Motor neuron (in vitro differentiated cells): ENCODE measurements around the gene PIP5K1B. TPM values are rescaled to one million over a fixed set of nuclear protein-coding genes. Genes with fewer than 3 reads are reported as not detected.

Source experiments
- ATAC-seq, 8 experiments: fragments of 200-7000 bp; cut with Tn5 transposase; replicated peaks in 6 of 8; 2 replicates each; pipeline ENCODE4 v1.8.0; 2021; ENCODE audit warnings: mild to moderate bottlenecking in 8 of 8, moderate library complexity in 8 of 8
- H3K27ac ChIP-seq, 2 donors: fragments of 250-450 bp; sonication (Bioruptor Pico); 2 replicates each; pipeline ENCODE4 v1.9.0; 2021; ENCODE audit warnings: antibody characterized with exemption in 2 of 2, mild to moderate bottlenecking in 2 of 2, moderate library complexity in 1 of 2
- H3K4me1 ChIP-seq, 2 donors: fragments of 250-450 bp; sonication (Bioruptor Pico); replicated peaks in 1 of 2; 2 replicates each; pipeline ENCODE4 v1.6.1; 2021; ENCODE audit warnings: antibody characterized with exemption in 2 of 2, mild to moderate bottlenecking in 2 of 2, moderate library complexity in 1 of 2
- H3K4me3 ChIP-seq, 5 donors: fragments of 250-450 bp; sonication (Bioruptor Pico); 2 replicates each; pipeline ENCODE4 v1.9.0; 2021; ENCODE audit warnings: antibody characterized with exemption in 5 of 5, mild to moderate bottlenecking in 5 of 5, moderate library complexity in 4 of 5
- WGBS, 10 experiments: fragments of 450-650 bp; shearing (Covaris generic); methylation state at CpG; one replicate each; pipeline ENCODE4 v1.0.0; 2022; 5-methylcytosine and 5-hydroxymethylcytosine counted together
- in situ Hi-C, 9 experiments: fragments of 400-800 bp; cut with MboI; loops; one replicate each; pipeline ENCODE4 v1.15.0; 2021; ENCODE audit warnings: low sequenced_read_pairs in 9 of 9, low pct_unique_long_range_greater_than_20kb in 2 of 9; ENCODE audit not compliant: unreplicated experiment in 9 of 9
- total RNA-seq, 8 experiments: library from RNA; unstranded; fragments of 300-600 nt; gene quantifications; 2 replicates each; pipeline versions ENCODE4 v1.2.3 to v1.2.4, GENCODE V29; 2022

The PIP5K1B gene
- total RNA-seq, result 1 to 10 TPM in 2 of 8 experiments, under 1 TPM in 6; 0.18 to 2.4 (median 0.47) TPM

DNA sequence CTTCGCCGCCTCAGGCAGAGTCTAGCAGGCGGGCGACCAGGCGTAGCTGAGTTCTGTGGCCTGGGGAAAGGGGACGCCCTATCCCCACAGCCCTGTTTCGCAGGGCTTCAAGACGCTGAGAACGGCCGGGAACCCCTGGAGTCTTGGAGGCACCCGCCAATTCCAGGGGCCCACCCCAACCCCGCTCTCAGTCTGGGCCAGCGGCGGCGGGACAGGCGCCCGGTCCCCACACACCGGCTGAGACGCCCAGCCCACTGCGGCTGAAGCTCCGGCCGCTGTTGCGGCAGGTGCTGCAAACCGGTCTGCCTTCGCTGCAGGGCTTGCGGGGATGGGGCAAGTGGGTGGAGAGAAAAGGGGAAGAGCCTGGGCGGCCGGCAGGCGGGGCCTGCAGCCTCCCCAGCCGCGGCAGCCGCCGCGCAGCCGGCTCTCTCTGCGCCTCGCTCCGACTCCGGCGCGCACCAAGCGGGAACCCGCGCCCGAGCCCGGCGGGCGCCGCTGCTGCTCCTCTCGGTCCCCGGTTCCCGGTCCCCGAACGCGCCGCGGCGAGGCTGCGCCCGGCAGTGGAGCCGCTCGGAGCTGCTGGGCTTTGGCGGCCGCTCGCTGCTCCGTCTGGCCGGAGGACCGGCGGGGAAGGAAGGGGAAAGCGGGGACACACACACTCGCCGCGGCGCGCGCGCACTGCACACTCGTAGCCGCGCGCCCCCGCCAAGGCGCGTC is at the start of gene PIP5K1B:
Gene PIP5K1B, plus strand, starts transcription at position 427 of the 717 bp plus-strand sequence. CDS start 117,375 bp downstream, outside the sequence.
- Histone ChIP-seq H3K27ac (peak within 1 kb of the TSS in 1 of 2 donors; percentile 33), H3K4me3 (peak within 1 kb of the TSS; percentile 60 to 98 (median 87)), H3K4me1 (peaks cover 4 to 7% of the 10 kb centered on the region in 2 donors)
- in situ Hi-C loops, result loop anchor here in 2 of 9 experiments (25.0 kb wide), 2 partner anchors 132 to 307 kb away; partner anchors contain the start of gene PRKACG (in 1 of the 2)
- peak; percentile 66 to 96 (median 78) for ATAC-seq
- WGBS, 10 experiments, result 0% methylated on average over 2 to 15 of the region's 84 CpGs; no CpG with 5 or more reads in 8 of the 10 experiments

- no peaks in the 10 kb centered on the region for H3K4me1 ChIP-seq
- no peak overlapping the region for H3K4me3 ChIP-seq
- in situ Hi-C loops, result loop anchor here in 1 of 9 experiments (25.0 kb wide), 1 partner anchor 323 kb away; no protein-coding TSS in a partner anchor
- no peak for ATAC-seq
- H3K27ac ChIP-seq, result no peak overlapping the region
These were observed 41.0 kb upstream of the PIP5K1B start for GRCh38 chr9:68664036-68664435.

DNA sequence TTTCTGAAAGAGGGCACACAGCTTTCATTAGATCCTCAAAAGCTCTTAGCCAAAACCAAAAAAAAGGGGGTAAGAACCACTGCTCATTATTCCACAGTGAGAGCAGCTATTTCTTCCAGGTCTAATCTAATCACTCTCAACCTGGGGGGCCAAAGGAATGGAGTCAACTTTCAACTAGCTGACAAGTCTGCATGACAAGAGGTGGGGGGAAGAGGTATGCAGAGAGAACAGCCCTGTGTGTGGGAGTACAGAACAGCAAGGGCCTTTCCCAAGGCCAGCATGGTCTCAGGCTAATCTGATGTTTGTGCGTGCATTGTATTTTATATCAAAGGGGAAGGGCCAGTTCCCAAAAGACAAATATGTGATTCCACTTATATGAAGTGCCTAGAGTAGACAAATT is 36.9 kb upstream of the PIP5K1B start:
- no peaks in the 10 kb centered on the region for H3K4me1 ChIP-seq
- ATAC-seq, result no peak
- in situ Hi-C loops, result loop anchor here in 1 of 9 experiments (25.0 kb wide), 1 partner anchor 319 kb away; no protein-coding TSS in a partner anchor
- H3K4me3 ChIP-seq, result no peak overlapping the region
- WGBS, 10 experiments, result 0 to 100% (median 86%) methylated on average over 1 of the region's 1 CpG; no CpG with 5 or more reads in 5 of the 10 experiments
- no peak overlapping the region for H3K27ac ChIP-seq

- 5 to 72% (median 33%) methylated on average over 3 to 9 of the region's 9 CpGs for WGBS, 10 experiments
- no peak overlapping the region for H3K4me3 ChIP-seq
- H3K27ac ChIP-seq, result no peak overlapping the region
- in situ Hi-C loops, result loop anchor here in 1 of 9 experiments (25.0 kb wide), 1 partner anchor 318 kb away; no protein-coding TSS in a partner anchor
- no peaks in the 10 kb centered on the region for H3K4me1 ChIP-seq
- ATAC-seq, result peak in 3 of 8 experiments; percentile 16 to 70 (median 27)
These were observed 35.8 kb upstream of the PIP5K1B start for GRCh38 chr9:68669218-68669617.

GRCh38 chr9:68672215-68672614 is 32.8 kb upstream of the PIP5K1B start:
- 50 to 100% (median 74%) methylated on average over 1 of the region's 1 CpG; no CpG with 5 or more reads in 4 of the 10 experiments for WGBS, 10 experiments
- no peaks in the 10 kb centered on the region for H3K4me1 ChIP-seq

DNA sequence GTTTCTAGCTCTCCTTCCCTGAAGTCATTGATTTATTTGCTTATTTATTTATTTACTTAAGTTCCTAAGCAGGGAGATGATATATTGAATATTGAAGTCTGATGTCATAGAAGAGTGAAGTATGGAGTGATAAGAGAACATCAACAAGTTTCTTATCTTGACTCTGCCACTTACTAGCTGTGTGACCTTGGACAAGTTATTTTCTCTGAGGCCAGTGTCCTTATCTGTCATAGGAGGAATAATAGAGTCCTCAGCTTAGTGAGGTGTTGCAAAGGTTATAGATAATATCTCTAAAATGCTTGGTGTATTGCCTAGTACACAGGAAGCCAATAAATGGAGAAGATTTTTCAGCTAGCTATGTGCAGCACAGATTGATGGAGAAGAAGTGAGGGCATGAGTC is 32.4 kb upstream of the PIP5K1B start:
- H3K4me3 ChIP-seq, result no peak overlapping the region
- H3K27ac ChIP-seq, result no peak overlapping the region
- in situ Hi-C loops, result loop anchor here in 1 of 9 experiments (25.0 kb wide), 1 partner anchor 315 kb away; no protein-coding TSS in a partner anchor
- no peaks in the 10 kb centered on the region for H3K4me1 ChIP-seq
- ATAC-seq, result no peak

More at GRCh38 chr9:68672215-68672614, 32.8 kb upstream of the PIP5K1B start:
- in situ Hi-C loops, result loop anchor here in 1 of 9 experiments (25.0 kb wide), 1 partner anchor 315 kb away; no protein-coding TSS in a partner anchor
- Histone ChIP-seq H3K4me3 (no peak overlapping the region), H3K27ac (no peak overlapping the region)
- no peak for ATAC-seq

- Histone ChIP-seq H3K4me1 (no peaks in the 10 kb centered on the region), H3K27ac (no peak overlapping the region), H3K4me3 (no peak overlapping the region)
- in situ Hi-C loops, result loop anchor here in 1 of 9 experiments (25.0 kb wide), 1 partner anchor 91 kb away; no protein-coding TSS in a partner anchor
- 0 to 92% (median 22%) methylated on average over 1 to 5 of the region's 5 CpGs; no CpG with 5 or more reads in 1 of the 10 experiments for WGBS, 10 experiments
- ATAC-seq, result peak in 7 of 8 experiments; percentile 49 to 94 (median 74)
These were observed 26.6 kb upstream of the PIP5K1B start for GRCh38 chr9:68678430-68678829.

GRCh38 chr9:68683433-68683832 is 21.6 kb upstream of the PIP5K1B start:
- in situ Hi-C loops, result loop anchor here in 1 of 9 experiments (25.0 kb wide), 1 partner anchor 96 kb away; no protein-coding TSS in a partner anchor
- WGBS, 10 experiments, result 0 to 61% (median 38%) methylated on average over 1 to 2 of the region's 2 CpGs
- Histone ChIP-seq H3K4me3 (no peak overlapping the region), H3K27ac (no peak overlapping the region), H3K4me1 (no peaks in the 10 kb centered on the region)
- no peak for ATAC-seq

DNA sequence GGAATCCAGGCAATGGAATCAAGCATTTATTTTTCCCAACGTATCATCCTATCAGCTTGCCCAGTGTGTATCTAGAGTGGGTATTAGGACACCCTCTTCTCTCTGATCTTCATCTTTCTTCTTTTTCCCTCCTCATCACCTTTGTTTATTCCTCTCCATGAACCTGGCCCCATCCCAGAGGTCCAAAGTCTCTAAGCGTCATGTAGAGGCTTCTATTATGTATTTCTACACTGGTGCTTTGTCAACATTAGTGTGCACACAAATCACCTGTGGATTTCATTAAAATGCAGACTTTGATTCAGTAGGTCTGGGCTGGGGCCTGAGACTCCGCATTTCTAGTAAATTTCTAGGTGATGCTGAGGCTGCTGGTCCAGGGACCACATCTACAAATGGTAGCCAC is 19.8 kb upstream of the PIP5K1B start:
- 0 to 100% (median 73%) methylated on average over 1 to 3 of the region's 3 CpGs; no CpG with 5 or more reads in 3 of the 10 experiments for WGBS, 10 experiments
- Histone ChIP-seq H3K27ac (no peak overlapping the region), H3K4me3 (no peak overlapping the region), H3K4me1 (peaks cover 0 to 4% of the 10 kb centered on the region in 2 donors)
- ATAC-seq, result no peak
- in situ Hi-C loops, result loop anchor here in 1 of 9 experiments (25.0 kb wide), 1 partner anchor 98 kb away; no protein-coding TSS in a partner anchor

DNA sequence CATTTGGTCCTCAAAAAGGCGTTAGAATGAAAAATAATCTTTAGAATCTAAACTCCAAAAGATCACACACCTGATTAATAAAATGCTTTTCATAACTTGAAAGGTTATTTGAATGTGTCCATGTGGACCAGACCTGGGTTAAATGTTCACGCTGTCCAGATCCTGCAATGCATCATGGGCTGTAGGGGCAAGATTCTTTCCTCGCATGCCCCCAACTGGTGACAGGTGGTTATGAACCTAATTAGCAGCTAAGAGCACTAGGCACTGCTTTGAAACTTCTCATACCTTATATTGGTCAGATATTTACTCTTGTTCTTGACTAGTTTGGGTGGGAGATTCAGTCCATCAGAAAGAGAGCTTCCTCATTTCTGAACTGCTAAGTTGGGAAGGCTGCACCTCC is 19.3 kb upstream of the PIP5K1B start:
- Histone ChIP-seq H3K4me1 (peaks cover 0 to 4% of the 10 kb centered on the region in 2 donors), H3K27ac (no peak overlapping the region), H3K4me3 (no peak overlapping the region)
- ATAC-seq, result peak in 3 of 8 experiments; percentile 27 to 80 (median 78)
- in situ Hi-C loops, result loop anchor here in 1 of 9 experiments (25.0 kb wide), 1 partner anchor 98 kb away; no protein-coding TSS in a partner anchor
- 0 to 100% (median 50%) methylated on average over 1 to 3 of the region's 3 CpGs; no CpG with 5 or more reads in 4 of the 10 experiments for WGBS, 10 experiments

DNA sequence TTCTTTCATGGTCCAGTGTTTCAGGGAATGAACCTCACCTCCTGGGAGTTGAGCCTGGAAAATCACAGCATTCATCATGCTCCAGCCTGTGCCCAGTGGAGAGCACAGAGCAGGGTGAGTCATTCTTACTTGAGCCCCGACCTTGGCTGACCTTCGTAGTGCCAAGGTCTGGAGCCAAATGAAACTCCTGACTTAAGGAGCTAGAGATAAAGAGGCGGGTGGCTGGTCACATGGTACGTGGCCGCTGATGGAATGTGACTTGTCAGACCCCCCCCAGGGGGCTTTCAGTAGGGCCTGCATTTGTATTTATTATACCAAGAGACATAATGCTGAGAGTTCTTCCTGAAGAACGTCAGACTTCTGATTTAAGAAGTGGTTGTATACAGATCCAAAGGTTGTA is 15.0 kb upstream of the PIP5K1B start:
- ATAC-seq, result peak in 5 of 8 experiments; percentile 40 to 69 (median 57)

GRCh38 chr9:68692519-68692918 is 12.5 kb upstream of the PIP5K1B start:
- in situ Hi-C loops, result loop anchor here in 1 of 9 experiments (25.0 kb wide), 1 partner anchor 105 kb away; no protein-coding TSS in a partner anchor
- H3K4me3 ChIP-seq, result no peak overlapping the region
- H3K27ac ChIP-seq, result no peak overlapping the region
- WGBS, 10 experiments, result 14 to 100% (median 75%) methylated on average over 1 to 8 of the region's 8 CpGs; no CpG with 5 or more reads in 2 of the 10 experiments
- peaks cover 0 to 4% of the 10 kb centered on the region in 2 donors for H3K4me1 ChIP-seq
- peak in 1 of 8 experiments; percentile 19 for ATAC-seq

More for the DNA sequence above, 15.0 kb upstream of the PIP5K1B start:
- in situ Hi-C loops, result loop anchor here in 1 of 9 experiments (25.0 kb wide), 1 partner anchor 103 kb away; no protein-coding TSS in a partner anchor
- Histone ChIP-seq H3K4me1 (peaks cover 0 to 4% of the 10 kb centered on the region in 2 donors), H3K27ac (no peak overlapping the region), H3K4me3 (no peak overlapping the region)
- 0 to 90% (median 34%) methylated on average over 2 to 6 of the region's 6 CpGs; no CpG with 5 or more reads in 2 of the 10 experiments for WGBS, 10 experiments

DNA sequence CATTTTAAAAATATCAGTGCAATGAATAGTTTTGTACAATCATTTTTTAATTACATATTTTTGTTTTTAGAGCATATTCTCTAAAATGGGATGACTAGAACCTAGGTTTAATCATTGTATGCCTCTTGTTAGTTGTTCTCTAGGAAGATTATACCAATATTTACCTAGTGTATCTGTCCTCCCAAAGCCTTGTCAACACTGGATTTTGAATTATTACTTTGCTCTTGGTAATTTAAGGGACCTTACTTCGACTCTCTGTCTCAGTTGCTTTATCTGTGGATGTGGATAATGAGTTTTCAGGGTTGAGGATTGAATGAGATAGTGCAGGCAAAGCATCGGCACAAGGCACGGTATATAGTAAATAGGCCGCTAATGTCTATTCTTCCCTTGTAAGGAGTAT is 10.9 kb upstream of the PIP5K1B start:
- no peak for ATAC-seq
- no peak overlapping the region for H3K27ac ChIP-seq
- no peak overlapping the region for H3K4me3 ChIP-seq
- H3K4me1 ChIP-seq, result peaks cover 0 to 4% of the 10 kb centered on the region in 2 donors
- in situ Hi-C loops, result loop anchor here in 1 of 9 experiments (25.0 kb wide), 1 partner anchor 107 kb away; no protein-coding TSS in a partner anchor
- WGBS, 10 experiments, result 0 to 100% (median 67%) methylated on average over 1 to 4 of the region's 4 CpGs
